Measurements from ENCODE around the gene PTPRM. TPM values are rescaled to one million over a fixed set of nuclear protein-coding genes. Genes with fewer than 3 reads are reported as not detected.

Gene PTPRM
- polyA plus RNA-seq, 3 donors: 0.04 to 2.1 (median 0.66) TPM

DNA sequence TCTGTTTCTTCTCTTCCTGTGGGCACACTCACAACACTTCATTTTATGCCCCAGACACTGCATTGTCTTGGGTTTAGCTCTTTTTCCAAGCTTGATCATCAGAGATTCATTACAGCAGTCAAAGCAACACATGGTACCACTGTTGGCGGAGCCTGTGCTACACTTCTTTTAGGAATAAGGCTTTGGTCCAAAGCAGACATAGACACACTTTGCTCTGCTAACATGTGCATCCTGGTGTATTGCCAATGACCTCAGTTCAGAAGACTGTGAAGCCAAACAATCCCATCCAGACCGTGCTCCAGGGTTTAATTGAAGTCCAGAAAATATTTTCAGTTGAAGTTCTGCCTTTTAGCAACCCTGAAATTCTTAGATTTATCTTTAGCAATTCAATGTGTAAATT lies 687.5 kb downstream of the PTPRM start:
- H3K4me1 Mint-ChIP-seq: no peaks in the 10 kb centered on the region
- 57% methylated on average over 1 of the region's 2 CpGs for WGBS (ENCODE audit: insufficient coverage)
- no peak overlapping the region for H2AFZ ChIP-seq (ENCODE audit: insufficient read depth, low read depth, low read length, poor library complexity, severe bottlenecking)
- H3K27me3 ChIP-seq (ENCODE audit: control insufficient read depth in 2 of 2, insufficient read depth in 2 of 2, low read length in 2 of 2): no peaks in the 10 kb centered on the region
- no peaks in the 10 kb centered on the region for H3K36me3 Mint-ChIP-seq
- H3K27ac Mint-ChIP-seq: no peak overlapping the region
- no peak overlapping the region for H3K27ac ChIP-seq (ENCODE audit: low read depth in 1 of 2, low read length in 2 of 2)
- DNase-seq: no peak
- intact Hi-C loops (cut with micrococcal nuclease): no loop called here
- H3K4me1 ChIP-seq (ENCODE audit: control insufficient read depth in 1 of 2, insufficient read depth in 2 of 2, low read length in 2 of 2): no peaks in the 10 kb centered on the region
- H3K27me3 Mint-ChIP-seq (ENCODE audit: low read depth in 3 of 3): no peaks in the 10 kb centered on the region
- H3K79me2 ChIP-seq (ENCODE audit: insufficient read depth, low read length): no peaks in the 10 kb centered on the region
- no peak overlapping the region for H3K9ac ChIP-seq (ENCODE audit: insufficient read depth, low read length, poor library complexity, severe bottlenecking)
- no peak for TF ChIP-seq CTCF (IDR thresholded peaks at IDR 0.05)
- no peak overlapping the region for H3K4me3 Mint-ChIP-seq
- no peaks in the 10 kb centered on the region for H4K20me1 ChIP-seq (ENCODE audit: insufficient read depth, low read length)
- no peak overlapping the region for H3K4me2 ChIP-seq (replicated peaks; ENCODE audit: extremely low read depth, low read length, poor library complexity, severe bottlenecking)
- H3K36me3 ChIP-seq (replicated peaks in 1 of 2; ENCODE audit: control insufficient read depth in 1 of 2, insufficient read depth in 2 of 2, low read length in 2 of 2): no peaks in the 10 kb centered on the region
- no peaks in the 10 kb centered on the region for H3K9me3 ChIP-seq (replicated peaks in 1 of 2; ENCODE audit: control insufficient read depth in 1 of 2, insufficient read depth in 1 of 2, low read length in 2 of 2)
- no peak overlapping the region for H3K4me3 ChIP-seq (replicated peaks in 1 of 3; ENCODE audit: low read depth in 2 of 3, low read length in 3 of 3)
- peaks cover 0 to 2% (median 0%) of the 10 kb centered on the region in 7 donors for H3K9me3 Mint-ChIP-seq

DNA sequence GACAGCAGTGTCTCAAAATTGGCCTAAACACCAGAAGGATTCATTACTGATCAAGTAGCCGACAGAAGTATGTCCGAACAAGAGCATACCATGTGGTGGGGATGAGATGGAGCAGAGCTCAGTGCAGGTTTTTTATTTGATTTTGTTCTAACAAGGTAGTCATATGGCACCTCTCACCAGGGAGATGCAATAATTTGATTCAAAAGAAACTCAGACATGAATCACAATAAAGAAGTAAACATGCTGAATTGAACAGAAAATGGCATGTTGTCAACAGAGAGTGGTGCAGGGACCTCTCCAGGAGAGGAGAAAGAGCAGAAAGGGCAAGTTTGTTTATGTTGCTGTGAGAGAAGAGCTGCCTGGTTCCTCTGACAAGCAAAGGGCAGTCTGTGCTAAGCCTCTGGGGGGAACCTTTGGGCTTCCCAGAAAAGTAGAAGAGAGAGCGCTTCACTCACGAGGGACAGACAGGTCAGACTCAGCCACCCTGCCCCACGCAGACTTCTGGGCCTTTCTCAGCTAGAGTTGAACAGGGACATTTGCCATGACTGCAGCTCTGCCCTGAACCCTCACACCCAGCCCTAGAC lies 690.8 kb downstream of the PTPRM start:
- H3K9me3 Mint-ChIP-seq: peaks cover 0 to 2% (median 0%) of the 10 kb centered on the region in 7 donors
- Histone ChIP-seq H3K27me3 (ENCODE audit: control insufficient read depth in 2 of 2, insufficient read depth in 2 of 2, low read length in 2 of 2) (no peaks in the 10 kb centered on the region), H3K27ac (ENCODE audit: low read depth in 1 of 2, low read length in 2 of 2) (no peak overlapping the region), H3K79me2 (ENCODE audit: insufficient read depth, low read length) (no peaks in the 10 kb centered on the region), H3K4me2 (replicated peaks; ENCODE audit: extremely low read depth, low read length, poor library complexity, severe bottlenecking) (no peak overlapping the region), H2AFZ (ENCODE audit: insufficient read depth, low read depth, low read length, poor library complexity, severe bottlenecking) (no peak overlapping the region), H3K36me3 (replicated peaks in 1 of 2; ENCODE audit: control insufficient read depth in 1 of 2, insufficient read depth in 2 of 2, low read length in 2 of 2) (no peaks in the 10 kb centered on the region), H3K9me3 (replicated peaks in 1 of 2; ENCODE audit: control insufficient read depth in 1 of 2, insufficient read depth in 1 of 2, low read length in 2 of 2) (no peaks in the 10 kb centered on the region), H3K9ac (ENCODE audit: insufficient read depth, low read length, poor library complexity, severe bottlenecking) (no peak overlapping the region), H3K4me1 (ENCODE audit: control insufficient read depth in 1 of 2, insufficient read depth in 2 of 2, low read length in 2 of 2) (no peaks in the 10 kb centered on the region), H3K4me3 (replicated peaks in 1 of 3; ENCODE audit: low read depth in 2 of 3, low read length in 3 of 3) (no peak overlapping the region), H4K20me1 (ENCODE audit: insufficient read depth, low read length) (no peaks in the 10 kb centered on the region)
- H3K4me1 Mint-ChIP-seq: no peaks in the 10 kb centered on the region
- no peaks in the 10 kb centered on the region for H3K36me3 Mint-ChIP-seq
- H3K27ac Mint-ChIP-seq: no peak overlapping the region
- 100% methylated on average over 3 of the region's 5 CpGs for WGBS (ENCODE audit: insufficient coverage)
- intact Hi-C loops (cut with micrococcal nuclease): no loop called here
- no peak for TF ChIP-seq CTCF (IDR thresholded peaks at IDR 0.05)
- no peak overlapping the region for H3K4me3 Mint-ChIP-seq
- no peaks in the 10 kb centered on the region for H3K27me3 Mint-ChIP-seq (ENCODE audit: low read depth in 3 of 3)
- DNase-seq: no peak
